HepG2 (cell line): ENCODE data around the gene VCX3A. TPM values are rescaled to one million over a fixed set of nuclear protein-coding genes. Genes with fewer than 3 reads are reported as not detected.

Source experiments
- ATAC-seq: fragments of 200-7000 bp; cut with Tn5 transposase; 3 replicates; pipeline ENCODE4 v1.9.1; 2020; ENCODE audit warnings: mild to moderate bottlenecking, moderate library complexity
- BruUV-seq: library from RNA; stranded (reverse); fragments of 400-500 nt; replicated peaks from 2 replicates; lab custom pipeline; 2021; lab: Mats Ljungman, UMichigan
- CTCF ChIA-PET: fragments of 300-600 bp; formaldehyde crosslinking; extraction: SDS; loops from one replicate; lab custom pipeline; 2021; ENCODE audit warnings: low total read pairs, inconsistent platforms, low intra/inter-chr PET ratio; lab: Yijun Ruan, JAX
- POLR2A ChIA-PET: fragments of 350-600 bp; sonication (Branson Sonifier 250); formaldehyde crosslinking; loops from one replicate; lab custom pipeline; 2020; ENCODE audit warnings: antibody characterized with exemption, inconsistent platforms; lab: Yijun Ruan, JAX
- DNase-seq: peaks from one replicate; pipeline ENCODE4 v3.0.0-alpha.2; 2015; ENCODE audit warnings: low spot score
- FAIRE-seq: peaks from 3 replicates; lab custom pipeline; 2011; peaks lifted over from hg19 to GRCh38; lab: Jason Lieb, UNC
- H2AFZ ChIP-seq: one replicate; pipeline ENCODE4 v1.6.1; 2011; ENCODE audit warnings: low read length, inconsistent platforms
- H3K27ac ChIP-seq: fragments of 300-600 bp; 3 replicates; pipeline ENCODE4 v1.8.0; 2011; ENCODE audit warnings: mixed run types, mild to moderate bottlenecking, mixed read lengths, low read length, inconsistent platforms; ENCODE audit not compliant: insufficient read depth; ENCODE audit errors: extremely low read length
- H3K27me3 ChIP-seq, 2 experiments: fragments of 200-600 bp in 1 of 2; 2 replicates in 1 of 2; 3 replicates in 1 of 2; pipeline versions ENCODE4 v1.6.0 to v1.8.0; 2011; ENCODE audit warnings: low read length in 2 of 2, mild to moderate bottlenecking in 2 of 2, moderate library complexity in 2 of 2, inconsistent platforms in 1 of 2; ENCODE audit not compliant: insufficient read depth in 2 of 2, control insufficient read depth in 1 of 2
- H3K36me3 ChIP-seq, 2 experiments: fragments of 200-600 bp in 1 of 2; replicated peaks in 1 of 2; 2 replicates in 1 of 2; 3 replicates in 1 of 2; pipeline versions ENCODE4 v1.5.1 to v1.8.0; 2011; ENCODE audit warnings: low read length in 2 of 2, inconsistent platforms in 1 of 2; ENCODE audit not compliant: insufficient read depth in 2 of 2, control insufficient read depth in 1 of 2
- H3K4me1 ChIP-seq: 2 replicates; pipeline ENCODE4 v1.5.1; 2012; ENCODE audit warnings: low read length, inconsistent platforms; ENCODE audit not compliant: insufficient read depth
- H3K4me2 ChIP-seq: 2 replicates; pipeline ENCODE4 v1.6.0; 2011; ENCODE audit warnings: low read depth, low read length, inconsistent platforms
- H3K4me3 ChIP-seq, 3 experiments: fragments of 200-600 bp in 1 of 3; sonication (generic), shearing (Covaris generic) in 1 of 3; replicated peaks in 1 of 3; 2 replicates each; pipeline ENCODE4 v1.5.1; 2011 to 2016; ENCODE audit warnings: low read length in 3 of 3, inconsistent platforms in 2 of 3, low read depth in 2 of 3, mild to moderate bottlenecking in 2 of 3, control low read depth in 1 of 3, mixed read lengths in 1 of 3; ENCODE audit not compliant: insufficient read depth in 1 of 3
- H3K79me2 ChIP-seq: one replicate; pipeline ENCODE4 v1.6.1; 2011; ENCODE audit warnings: low read length, inconsistent platforms; ENCODE audit not compliant: insufficient read depth
- H3K9ac ChIP-seq: 2 replicates; pipeline ENCODE4 v1.6.0; 2011; ENCODE audit warnings: mild to moderate bottlenecking, low read depth, low read length, inconsistent platforms; ENCODE audit not compliant: insufficient read depth
- H3K9me3 ChIP-seq: 2 replicates; pipeline ENCODE4 v1.5.1; 2012; ENCODE audit warnings: mild to moderate bottlenecking, low read length
- H4K20me1 ChIP-seq: 2 replicates; pipeline ENCODE4 v1.6.0; 2011; ENCODE audit warnings: inconsistent platforms, mild to moderate bottlenecking, low read length, moderate library complexity; ENCODE audit not compliant: insufficient read depth
- HMGXB4 ChIP-seq, 2 experiments: sonication (generic) in 1 of 2; formaldehyde crosslinking in 1 of 2; IDR thresholded peaks; 2 replicates each; pipeline versions ENCODE4 v1.4.0 to v1.6.1; 2018 to 2020; ENCODE audit warnings: missing genetic modification reagents in 2 of 2, borderline replicate concordance in 1 of 2, low read depth in 1 of 2, mild to moderate bottlenecking in 1 of 2, missing biosample characterization in 1 of 2
- KLF12 ChIP-seq: sonication (generic); formaldehyde crosslinking; IDR thresholded peaks from 2 replicates; pipeline ENCODE4 v1.4.0; 2020; ENCODE audit warnings: missing genetic modification reagents, borderline replicate concordance
- NCOA5 ChIP-seq: sonication (generic); formaldehyde crosslinking; IDR thresholded peaks from 2 replicates; pipeline ENCODE4 v1.4.0; 2020; ENCODE audit warnings: missing genetic modification reagents
- RXRA ChIP-seq: sonication (generic); formaldehyde crosslinking; IDR thresholded peaks from 2 replicates; pipeline ENCODE4 v1.5.1; 2020; ENCODE audit warnings: missing genetic modification reagents
- SRSF9 ChIP-seq: fragments of 200-400 bp; formaldehyde crosslinking; IDR thresholded peaks from 2 replicates; pipeline ENCODE4 v1.6.1; 2018; ENCODE audit warnings: borderline replicate concordance, mild to moderate bottlenecking, low read depth, low read length; ENCODE audit not compliant: insufficient read depth, poor library complexity, severe bottlenecking
- THAP8 ChIP-seq: sonication (generic); formaldehyde crosslinking; IDR thresholded peaks from 2 replicates; pipeline ENCODE4 v1.5.1; 2020; ENCODE audit warnings: missing genetic modification reagents, mild to moderate bottlenecking, borderline replicate concordance
- ZNF318 ChIP-seq: sonication (generic); formaldehyde crosslinking; IDR thresholded peaks from 2 replicates; pipeline ENCODE4 v1.4.0; 2020; ENCODE audit warnings: mild to moderate bottlenecking, missing genetic modification reagents
- ZNF674 ChIP-seq: sonication (generic); formaldehyde crosslinking; IDR thresholded peaks from 2 replicates; pipeline ENCODE4 v1.5.0; 2020; ENCODE audit warnings: low read depth, mild to moderate bottlenecking, missing genetic modification reagents
- ZNF710 ChIP-seq: sonication (generic); formaldehyde crosslinking; IDR thresholded peaks from 2 replicates; pipeline ENCODE4 v1.5.0; 2020; ENCODE audit warnings: mild to moderate bottlenecking, missing genetic modification reagents, borderline replicate concordance
- ZNF776 ChIP-seq: sonication (generic); formaldehyde crosslinking; IDR thresholded peaks from 2 replicates; pipeline ENCODE4 v1.4.0; 2020; ENCODE audit warnings: mild to moderate bottlenecking, missing genetic modification reagents
- WGBS: methylation state at CpG from one replicate; pipeline ENCODE4 v1.1.6; 2017; ENCODE audit warnings: low lambda C conversion rate; 5-methylcytosine and 5-hydroxymethylcytosine counted together
- in situ Hi-C: cut with HindIII; loops from 2 replicates; pipeline ENCODE4 v1.10.0; 2017; ENCODE audit warnings: low pct_unique_long_range_greater_than_20kb; ENCODE audit not compliant: extremely low pct_ligation_motif_present
- intact Hi-C: fragments of 100-400 bp; cut with micrococcal nuclease; formaldehyde crosslinking; loops from one replicate; pipeline ENCODE4 v1.10.0; 2022; ENCODE audit not compliant: unreplicated experiment
- polyA plus RNA-seq, 8 experiments: library from polyadenylated mRNA; depleted of rRNA in 3 of 8; stranded (reverse) in 7 of 8; unstranded in 1 of 8; fragments of >200 nt; fragmentation: Illumina TruSeq in 4 of 8; extraction: Trizol in 4 of 8; gene quantifications; 2 replicates each; pipeline versions ENCODE4 v1.2.1 to v1.2.3, GENCODE V29; 2011 to 2016; ENCODE audit warnings: low read depth in 4 of 8, missing spikeins in 1 of 8, mixed read lengths in 1 of 8; ENCODE audit not compliant: insufficient read depth in 1 of 8
- total RNA-seq, 5 experiments: library from RNA; depleted of rRNA; stranded (reverse); fragments of >200 nt; fragmentation: Illumina TruSeq; extraction: Trizol; gene quantifications; 2 replicates each; pipeline ENCODE4 v1.2.3, GENCODE V29; 2016; ENCODE audit warnings: low read depth in 1 of 5

The VCX3A gene
- total and polyA plus RNA-seq, 2 of the 13 experiments (the other 11 are each of a cell fraction or from before 2014, with no cell fraction given), result 0.11 TPM; not detected in 1

GRCh38 chrX:6568031-6568430 lies 33.1 kb upstream of the VCX3A start (continued):
- TF ChIP-seq ZNF318 (CRISPR knock-in tag), result no peak
- TF ChIP-seq NCOA5, result no peak
- no peak for TF ChIP-seq KLF12 (CRISPR knock-in tag)
- TF ChIP-seq SRSF9, result no peak
- TF ChIP-seq, all 625 proteins: peak for 0

GRCh38 chrX:6558979-6559378 lies 24.1 kb upstream of the VCX3A start:
- 43% methylated on average over 5 of the region's 5 CpGs for WGBS
- no peak overlapping the region for H3K9ac ChIP-seq
- H3K79me2 ChIP-seq, result no peaks in the 10 kb centered on the region
- ChIA-PET CTCF (no interaction called here), POLR2A (no interaction called here)
- no peaks in the 10 kb centered on the region for H4K20me1 ChIP-seq
- intact Hi-C loops (no loop called here), in situ Hi-C loops (no loop called here)
- FAIRE-seq (no peak), ATAC-seq (no peak), DNase-seq (no peak)
- BruUV-seq, result no TSS peak
- H3K9me3 ChIP-seq, result peaks cover 24% of the 10 kb centered on the region
- H2AFZ ChIP-seq, result no peak overlapping the region
- no peak overlapping the region for H3K4me3 ChIP-seq
- no peak overlapping the region for H3K4me2 ChIP-seq
- H3K4me1 ChIP-seq, result no peaks in the 10 kb centered on the region
- H3K27me3 ChIP-seq, result no peaks in the 10 kb centered on the region
- H3K27ac ChIP-seq, result no peak overlapping the region
- no peaks in the 10 kb centered on the region for H3K36me3 ChIP-seq
- no peak for TF ChIP-seq ZNF776
- no peak for TF ChIP-seq NCOA5
- no peak for TF ChIP-seq HMGXB4 (CRISPR knock-in tag; IDR thresholded peaks at IDR 0.05; ENCODE audit: borderline replicate concordance in 1 of 2, low read depth in 1 of 2)
- TF ChIP-seq THAP8 (CRISPR knock-in tag), result no peak
- TF ChIP-seq ZNF674 (CRISPR knock-in tag), result no peak
- no peak for TF ChIP-seq RXRA (CRISPR knock-in tag)
- no peak for TF ChIP-seq ZNF710 (CRISPR knock-in tag)
